DMS79 treated with DMSO at 0.1 percent for 48 hours (cell line): ENCODE data around the gene PBRM1.

Source experiments
- DNase-seq: peaks from one replicate; lab custom pipeline; 2025; lab: John Stamatoyannopoulos, UW

Gene PBRM1

DNA sequence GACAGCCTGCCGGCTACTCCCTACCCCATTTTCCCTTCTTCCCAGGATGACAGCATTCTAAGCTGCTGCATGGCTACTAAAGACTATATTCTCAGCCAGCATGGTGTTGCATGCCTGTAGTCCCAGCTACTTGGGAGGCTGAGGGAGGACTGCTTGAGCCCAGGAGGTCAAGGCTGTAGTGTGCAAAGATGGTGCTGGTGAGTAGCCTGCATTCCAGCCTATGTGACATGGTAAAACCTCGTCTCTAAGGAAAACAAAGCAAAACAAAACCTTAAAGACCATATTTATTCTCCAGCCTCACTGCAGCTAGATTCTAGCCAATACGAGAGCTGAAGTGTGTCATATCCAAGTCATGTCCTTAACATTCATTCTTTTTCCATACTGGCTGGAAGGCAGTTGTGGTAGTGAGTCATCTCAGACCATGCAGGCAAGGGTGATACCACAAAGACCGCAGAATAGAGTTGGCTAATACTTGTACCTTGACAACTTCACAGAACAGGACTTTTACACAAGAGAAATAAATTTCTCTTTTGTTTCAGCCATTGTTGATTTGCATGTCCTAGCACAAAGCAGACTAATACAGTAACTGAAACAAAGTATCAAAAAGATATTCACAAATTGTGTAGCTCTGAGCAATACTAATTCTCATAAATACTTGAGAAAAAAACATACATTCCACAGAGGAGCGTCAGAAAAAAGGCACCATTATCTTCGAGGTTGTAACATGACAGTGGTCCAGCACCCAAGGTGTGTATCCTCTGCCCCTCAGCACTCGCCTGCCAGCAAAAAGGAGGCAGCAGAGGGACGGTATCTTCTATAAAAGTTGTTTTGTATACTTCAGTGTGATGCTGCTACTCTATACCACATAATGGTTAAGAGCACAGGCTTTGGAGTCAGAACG lies 14.8 kb downstream of the PBRM1 start:
- no peak for DNase-seq

DNA sequence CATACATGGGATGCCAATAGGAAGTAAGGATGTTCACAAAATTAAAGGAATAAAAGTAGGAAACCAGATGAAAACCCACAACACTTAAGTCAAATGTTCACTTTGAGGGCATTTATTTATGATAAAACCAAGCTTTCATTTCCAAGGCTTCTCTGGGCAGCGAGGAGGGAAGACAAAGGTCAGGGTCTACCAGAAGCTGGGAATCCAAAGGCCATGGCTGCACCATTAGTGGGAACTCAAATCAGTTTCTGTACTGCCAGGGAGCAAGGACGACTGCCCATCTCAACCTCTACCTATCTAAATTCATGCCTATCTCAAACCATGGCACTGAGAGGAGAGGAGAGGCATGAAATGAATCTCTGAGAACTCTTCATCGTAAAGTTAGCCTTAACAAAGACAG lies 22.6 kb downstream of the PBRM1 start:
- DNase-seq: no peak

DNA sequence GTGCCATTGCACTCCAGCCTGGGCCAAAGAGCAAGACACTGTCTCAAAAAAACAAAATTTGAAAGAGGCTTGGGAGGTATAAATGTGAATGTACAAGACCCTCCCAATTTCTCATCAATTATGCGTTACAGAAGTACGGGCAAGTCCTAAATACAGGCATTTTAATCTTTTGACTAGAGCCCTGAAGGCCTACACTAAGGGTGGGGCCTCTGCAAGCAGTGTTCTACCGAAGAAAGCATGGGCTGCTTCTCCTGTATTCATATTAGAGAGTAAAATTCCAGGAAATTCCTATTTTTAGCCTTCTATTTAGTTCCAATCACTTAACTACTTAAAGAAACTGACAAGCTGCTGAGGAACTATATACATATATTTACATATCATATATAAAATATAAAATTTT lies 25.7 kb downstream of the PBRM1 start:
- no peak for DNase-seq

DNA sequence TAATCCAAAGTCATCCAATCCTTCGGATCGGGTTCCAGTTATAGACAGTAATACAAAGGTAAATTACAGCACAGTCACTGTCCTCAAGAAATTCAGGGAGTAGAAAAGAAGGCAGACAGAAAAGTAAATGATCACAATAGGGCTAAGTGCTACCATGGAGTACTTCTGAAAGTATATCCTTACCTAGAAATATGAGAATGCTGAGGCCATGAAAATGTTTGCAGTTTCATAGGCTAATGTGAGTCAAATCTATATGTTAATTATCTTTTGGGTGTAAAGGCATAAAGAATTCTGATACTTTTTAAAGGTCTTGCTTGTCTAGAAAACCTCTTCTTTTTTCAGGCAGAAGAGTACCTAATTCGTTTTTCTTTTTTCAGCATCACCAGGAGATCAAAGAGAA lies 29.8 kb downstream of the PBRM1 start:
- DNase-seq: no peak

DNA sequence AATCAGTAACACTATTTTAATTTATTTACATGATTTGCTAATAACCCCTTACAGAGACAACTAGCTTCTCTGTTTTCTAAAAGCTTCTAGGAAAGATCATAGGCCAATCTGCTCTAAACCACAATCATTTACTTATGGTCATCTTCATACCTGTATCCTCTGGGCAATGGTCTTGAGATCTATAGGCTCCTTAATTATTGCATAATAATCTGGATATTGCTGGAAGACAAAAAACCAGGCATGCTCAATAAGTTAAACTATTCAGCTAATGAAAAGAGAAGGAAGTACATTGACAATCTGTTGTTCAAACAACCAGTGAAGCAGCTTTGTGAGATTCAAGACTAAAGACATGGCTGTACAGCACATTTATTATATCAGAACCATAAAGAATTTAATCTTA lies 34.1 kb downstream of the PBRM1 start:
- DNase-seq: no peak

DNA sequence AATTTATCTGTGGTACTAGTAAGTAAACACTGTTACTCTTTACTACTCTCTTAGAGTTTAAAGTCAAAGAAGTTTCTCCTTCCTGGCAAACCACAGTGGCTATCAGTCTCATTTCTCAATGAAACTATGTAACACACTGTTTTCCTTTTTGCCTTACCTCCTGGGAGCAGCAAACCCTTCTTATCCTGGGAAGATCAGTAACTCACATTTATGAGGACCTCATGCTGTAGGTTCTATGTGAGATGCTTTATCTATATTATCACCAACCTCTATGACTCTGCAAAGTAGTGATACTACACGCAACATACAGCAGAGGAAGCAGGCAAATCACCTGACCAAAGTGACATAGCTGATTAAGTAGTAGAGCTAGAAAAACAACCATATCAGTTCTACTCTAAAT lies 35.3 kb downstream of the PBRM1 start:
- no peak for DNase-seq

DNA sequence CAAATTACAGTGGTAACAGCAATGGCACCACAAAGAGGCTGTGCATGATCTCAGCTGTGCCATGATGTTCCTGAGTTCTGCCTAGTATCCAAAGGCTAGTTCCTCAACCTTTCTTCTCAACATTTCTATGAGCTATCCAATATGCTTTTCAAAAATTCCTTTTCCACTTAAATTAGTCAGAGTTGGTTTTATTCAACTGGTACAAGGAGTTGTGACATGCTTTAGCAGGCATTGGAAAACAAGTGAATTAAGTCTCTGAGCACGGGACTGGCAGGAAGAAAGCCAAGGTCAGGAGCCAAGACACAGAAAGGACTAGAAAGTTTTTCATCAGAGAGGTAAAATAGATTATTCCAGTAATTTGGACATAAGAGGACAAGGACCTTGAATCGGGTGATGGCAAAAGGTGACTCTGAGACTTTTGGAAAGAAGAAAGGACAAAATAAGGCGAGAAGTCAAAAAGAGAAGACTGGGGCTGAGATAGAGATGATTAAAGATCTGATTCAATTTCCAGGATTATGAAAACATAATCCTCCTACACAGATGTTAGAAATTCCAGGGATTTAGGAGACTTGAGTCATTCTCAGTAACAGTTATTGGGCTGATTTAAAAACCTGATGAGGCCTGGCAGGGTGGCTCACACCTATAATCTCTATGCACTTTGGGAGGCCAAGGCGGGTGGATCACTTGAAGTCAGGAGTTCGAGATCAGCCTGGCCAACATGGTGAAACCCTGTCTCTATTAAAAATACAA lies 36.1 kb downstream of the PBRM1 start:
- DNase-seq: no peak

DNA sequence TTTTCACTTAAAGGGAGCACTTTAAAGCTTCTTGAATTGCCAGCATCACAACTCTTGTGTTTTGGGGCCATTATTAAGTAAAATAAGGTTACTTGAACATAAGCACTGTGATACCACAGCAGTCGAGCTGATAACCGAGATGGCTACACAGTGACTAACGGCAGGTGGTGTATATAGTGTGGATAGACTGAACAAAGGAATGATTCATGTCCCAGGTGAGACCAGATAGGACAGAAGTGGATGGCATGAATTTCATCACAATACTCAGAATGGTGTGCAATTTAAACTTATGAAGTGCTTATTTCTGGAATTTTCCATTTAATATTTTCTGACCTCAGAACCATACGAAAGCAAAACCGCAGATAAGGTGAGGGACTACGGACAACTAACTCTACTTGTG lies 40.2 kb downstream of the PBRM1 start:
- no peak for DNase-seq

DNA sequence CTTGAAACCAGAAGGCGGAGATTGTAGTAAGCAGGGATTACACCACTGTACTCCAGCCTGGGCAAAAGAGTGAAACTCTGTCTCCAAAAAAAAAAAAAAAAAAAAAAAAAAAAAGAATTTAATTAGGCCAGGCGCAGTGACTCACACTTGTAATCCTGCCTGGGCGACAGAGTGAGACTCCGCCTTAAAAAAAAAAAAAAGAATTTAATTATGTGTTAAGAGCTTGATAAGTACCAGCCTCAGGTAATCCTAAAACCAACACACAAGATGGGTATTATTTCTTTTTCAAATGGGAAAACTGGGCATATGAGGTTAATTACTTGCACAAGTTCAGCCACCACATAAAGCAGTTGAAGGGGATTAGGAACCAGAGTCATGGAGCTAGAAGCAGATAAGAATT lies 49.0 kb downstream of the PBRM1 start:
- DNase-seq: no peak

DNA sequence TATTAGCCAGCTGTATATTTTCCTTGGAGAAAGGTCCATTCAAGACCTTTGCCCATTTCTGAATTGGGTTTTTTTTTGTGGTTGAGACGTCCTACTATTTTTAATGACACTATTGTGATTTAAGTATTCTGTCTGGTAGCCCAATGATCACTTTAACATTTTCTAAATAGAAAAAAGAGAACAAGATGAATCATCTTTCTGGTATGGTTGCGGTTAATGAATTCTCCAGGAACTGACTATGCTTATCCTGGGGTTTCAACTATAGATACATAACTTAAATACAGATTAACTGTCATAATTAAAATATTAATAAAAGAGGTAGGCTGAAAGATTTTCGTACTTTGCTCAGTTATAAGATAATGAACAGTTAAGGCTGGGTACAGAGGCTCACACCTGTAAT lies 51.9 kb downstream of the PBRM1 start:
- no peak for DNase-seq

DNA sequence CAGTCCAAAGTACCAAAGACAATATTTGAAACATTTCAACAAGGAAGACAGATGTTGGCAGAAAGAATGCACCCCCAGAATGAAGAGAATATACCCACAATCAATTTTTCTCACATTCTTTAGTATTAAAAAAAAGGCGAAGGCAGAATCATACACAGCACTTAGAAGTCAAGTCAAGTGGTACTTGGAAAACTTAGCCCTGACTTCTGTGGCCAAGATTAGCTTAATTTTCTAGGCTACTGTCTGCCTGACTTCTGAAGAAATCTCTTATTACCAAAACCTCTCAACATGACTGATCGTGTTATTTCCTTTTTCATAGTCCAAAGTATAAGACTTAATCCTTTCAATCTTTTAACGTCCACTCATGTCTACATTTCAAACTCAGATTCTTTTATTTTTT lies 60.7 kb downstream of the PBRM1 start:
- DNase-seq: no peak

DNA sequence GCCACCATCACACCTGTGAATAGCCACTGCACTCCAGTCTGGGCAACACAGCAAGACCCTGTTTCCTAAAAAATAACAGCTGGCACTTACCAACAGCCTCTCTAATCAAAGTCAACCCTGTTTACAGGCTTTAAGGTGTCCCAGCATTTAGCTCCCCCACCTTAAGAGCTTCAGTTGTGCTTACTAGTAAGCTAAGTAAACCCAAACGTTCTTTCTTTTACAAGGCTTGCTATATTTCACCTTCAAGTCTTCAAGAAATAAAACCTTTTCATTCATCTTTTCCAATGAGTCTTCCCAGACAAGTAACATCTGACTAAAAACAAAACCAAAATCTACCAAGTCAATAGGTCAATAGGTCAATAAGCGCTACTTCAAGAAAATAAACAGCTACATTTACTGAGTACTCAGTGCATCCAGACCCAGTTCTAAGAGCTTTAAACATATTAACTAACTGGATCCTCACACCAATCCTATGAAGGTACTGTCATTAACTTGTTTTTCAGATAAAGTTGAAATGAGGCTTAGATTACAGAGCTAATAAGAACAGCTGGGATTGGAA lies 62.4 kb downstream of the PBRM1 start:
- no peak for DNase-seq

DNA sequence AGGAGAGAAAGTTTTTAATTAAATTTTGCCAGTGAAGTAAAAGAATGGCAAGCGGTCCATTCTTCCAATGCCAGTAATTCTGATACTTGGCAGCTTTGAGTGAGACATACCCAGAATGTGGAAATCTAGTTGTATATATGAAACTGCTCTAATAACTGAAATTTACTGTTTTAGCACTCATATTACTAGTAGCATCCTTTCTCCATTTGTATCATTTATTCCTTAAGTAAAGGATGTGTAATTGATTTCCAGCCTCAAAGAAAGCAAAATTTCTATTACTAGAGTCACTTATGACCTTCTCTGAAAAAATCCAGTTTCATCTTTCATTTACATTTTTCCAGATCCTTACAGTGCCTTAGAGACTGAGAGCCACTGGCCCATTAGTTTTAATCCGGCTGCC lies 65.1 kb downstream of the PBRM1 start:
- no peak for DNase-seq

DNA sequence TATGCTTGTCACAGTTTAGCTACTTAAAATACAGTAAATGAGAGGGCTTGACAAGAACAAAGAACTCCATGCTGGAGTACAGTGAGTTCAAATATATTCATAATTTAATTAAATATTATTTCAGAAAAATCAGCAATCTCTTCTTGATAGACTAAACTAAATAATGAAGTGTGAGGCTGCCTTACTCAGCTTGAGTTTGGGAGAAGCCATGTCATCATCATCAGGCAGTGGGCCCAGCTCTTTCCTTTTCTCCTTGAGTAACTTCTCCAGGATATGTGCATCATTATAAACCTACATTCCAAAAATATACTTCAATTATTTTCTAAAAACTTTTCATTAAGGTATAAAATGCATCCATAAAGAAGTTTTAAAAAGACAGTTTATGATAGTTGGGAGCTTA lies 70.5 kb downstream of the PBRM1 start:
- DNase-seq: no peak

DNA sequence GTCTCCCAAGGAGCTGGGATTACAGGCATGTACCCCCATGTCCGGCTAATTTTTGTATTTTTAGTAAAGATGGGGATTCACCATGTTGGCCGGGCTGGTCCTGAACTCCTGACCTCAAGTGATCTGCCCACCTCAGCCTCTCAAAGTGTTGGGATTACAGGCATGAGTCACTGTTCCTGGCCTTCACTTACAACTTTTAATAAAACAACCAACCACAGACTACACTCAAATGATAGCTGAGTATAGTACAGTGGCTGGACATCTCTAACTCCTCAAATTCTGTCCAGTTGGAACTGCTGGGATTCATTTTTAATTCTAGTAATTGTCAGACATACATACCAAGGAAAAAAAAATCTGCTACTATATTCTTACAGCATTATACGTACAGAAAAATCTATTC lies 71.0 kb downstream of the PBRM1 start:
- no peak for DNase-seq

DNA sequence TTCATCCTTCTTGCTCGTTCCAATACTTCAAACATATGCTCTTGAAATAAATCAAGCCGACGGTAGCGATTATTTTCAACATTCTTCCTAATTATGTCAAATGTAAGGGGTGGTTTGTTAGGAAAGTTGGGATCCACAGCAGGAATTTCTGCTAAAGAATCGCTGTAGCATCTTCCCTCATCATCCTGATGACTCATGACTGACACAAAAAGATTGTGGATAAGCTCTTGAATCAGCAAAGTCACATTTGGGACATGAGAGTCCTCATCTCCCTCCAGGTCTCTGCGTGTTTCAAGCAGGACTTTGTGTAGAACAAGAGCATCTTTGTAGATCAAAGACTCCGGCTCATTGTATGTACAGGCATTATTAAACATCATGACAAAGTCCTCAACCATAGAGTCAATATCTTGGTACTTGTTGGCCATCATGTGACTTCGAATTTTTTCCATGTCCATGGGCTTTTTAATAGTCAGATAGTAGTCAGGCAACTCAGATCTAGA lies 76.3 kb downstream of the PBRM1 start:
- DNase-seq: no peak

DNA sequence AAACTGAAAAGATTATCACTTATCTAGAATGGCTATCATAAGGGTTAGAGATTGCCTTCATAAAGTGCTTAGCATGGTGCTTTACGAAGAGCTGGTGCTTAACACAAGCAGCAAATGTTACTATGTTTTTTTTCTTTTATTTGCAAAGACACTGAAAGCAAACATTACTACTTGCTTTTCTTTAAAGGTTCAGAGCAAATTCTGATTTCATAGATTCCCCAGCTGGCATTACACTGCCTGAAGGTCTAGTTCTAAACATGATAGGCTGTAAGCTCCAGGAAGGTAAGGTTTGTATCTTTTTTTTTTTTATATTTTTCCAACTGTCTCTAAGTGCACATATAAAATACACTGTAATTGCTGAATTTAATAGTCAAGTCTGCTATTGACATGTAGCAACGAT lies 77.4 kb downstream of the PBRM1 start:
- no peak for DNase-seq

DNA sequence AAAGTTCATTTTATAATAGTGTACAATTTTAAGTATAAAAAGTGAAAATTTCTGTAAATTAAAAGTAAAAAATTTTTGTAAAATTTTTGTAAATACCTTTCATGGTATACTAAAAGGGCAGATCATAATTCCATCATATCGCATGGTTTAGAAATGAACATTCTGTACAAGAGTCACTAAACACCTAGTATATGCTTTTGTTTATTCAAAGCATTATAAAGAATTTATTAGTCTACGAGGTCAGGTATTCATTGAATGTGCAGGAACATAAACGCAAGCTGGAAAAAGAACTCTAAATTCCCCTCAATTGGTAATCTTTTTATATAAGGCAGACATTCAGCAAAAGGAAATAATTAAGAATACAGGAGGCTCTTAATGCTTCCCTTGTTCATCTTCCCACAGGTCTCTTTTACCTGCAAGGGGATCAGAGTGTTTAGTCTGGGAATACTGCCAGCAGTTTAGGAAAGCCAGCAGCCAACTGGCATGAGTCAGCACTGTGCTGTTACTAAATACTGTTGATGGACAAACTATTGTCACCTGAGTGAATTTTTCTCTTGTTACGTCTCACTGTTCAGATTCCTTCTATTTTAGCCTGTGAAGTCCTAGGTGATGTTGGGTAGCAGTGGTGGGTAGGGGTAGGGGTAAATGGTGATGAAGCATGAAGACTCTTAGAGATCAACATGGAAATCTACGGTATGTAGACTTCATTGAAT lies 79.2 kb downstream of the PBRM1 start:
- peak; percentile 86 for DNase-seq

DNA sequence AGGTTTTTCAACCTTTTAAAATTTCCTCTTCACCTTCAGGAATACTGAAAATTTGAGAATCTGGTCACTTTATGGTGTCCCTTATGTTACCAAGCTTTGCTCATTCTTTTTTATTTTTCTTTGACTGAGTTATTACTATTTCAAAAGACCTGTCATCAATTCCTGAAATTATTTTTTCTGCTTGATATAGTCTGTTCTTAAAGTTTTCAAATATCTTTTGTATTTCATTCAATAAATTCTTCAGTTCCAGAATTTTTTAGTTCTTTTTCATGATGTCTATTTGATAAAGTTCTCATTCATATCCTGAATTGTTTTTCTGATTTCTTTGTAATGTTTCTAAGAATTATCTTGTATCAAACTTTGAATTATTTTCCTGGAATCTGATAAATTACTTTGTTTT lies 85.5 kb downstream of the PBRM1 start:
- DNase-seq: no peak

DNA sequence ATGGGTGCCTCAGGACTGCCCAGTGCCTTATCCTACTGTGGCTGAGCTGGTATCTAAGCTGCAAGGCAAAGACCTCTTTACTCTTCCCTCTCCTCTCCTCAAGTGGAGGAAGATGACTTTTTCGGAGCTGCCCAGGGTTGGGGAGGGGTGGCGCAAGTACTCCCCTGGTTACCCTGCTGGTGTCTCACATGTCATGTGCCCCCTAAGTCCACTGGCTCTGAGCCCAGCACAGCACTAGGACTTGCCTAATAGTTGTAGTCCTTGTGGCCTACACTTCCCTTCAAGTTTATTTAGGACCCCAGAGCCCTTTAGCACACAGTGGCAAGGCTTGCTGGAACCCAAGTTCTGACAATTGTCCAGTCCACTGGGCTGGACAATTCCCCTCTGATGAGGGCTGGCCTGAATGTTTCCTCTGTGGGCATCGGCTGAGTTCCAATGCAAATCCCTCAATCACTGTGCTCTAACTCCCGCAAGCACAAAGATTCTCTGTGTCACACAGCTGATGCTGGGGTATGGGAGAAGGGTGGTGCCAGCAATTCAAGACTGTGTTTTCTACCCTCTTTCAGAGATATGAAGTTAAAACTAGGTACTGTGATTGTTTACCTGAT lies 89.0 kb downstream of the PBRM1 start:
- no peak for DNase-seq

DNA sequence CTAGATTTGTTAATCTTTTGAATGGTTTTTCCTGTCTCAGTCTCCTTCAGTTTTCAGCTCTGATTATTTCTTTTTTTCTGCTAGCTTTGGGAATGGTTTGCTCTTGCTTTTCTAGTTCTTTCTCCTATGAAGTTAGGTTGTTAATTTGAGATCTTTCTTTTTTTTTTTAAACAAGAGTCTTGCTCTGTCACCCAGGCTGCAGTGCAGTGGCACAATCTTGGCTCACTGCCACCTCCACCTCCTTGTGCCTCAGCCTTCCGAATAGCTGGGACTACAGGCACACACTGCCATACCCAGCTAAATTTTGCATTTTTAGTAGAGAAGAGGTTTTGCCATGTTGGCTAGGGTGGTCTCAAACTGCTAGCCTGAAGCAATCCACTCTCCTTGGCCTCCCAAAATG lies 92.6 kb downstream of the PBRM1 start:
- no peak for DNase-seq
